Hematopoietic multipotent progenitor cell treated with erythropoietin and hydrocortisone succinate and interleukin-3 and kit ligand, for 6 days (in vitro differentiated cells): ENCODE data around the gene PTPN9.
A peak's percentile ranks its signal among the peaks of the same experiment; 100 is the strongest.
"Not testable (repeated sequence)": the region's sequence is repeated elsewhere in the genome, so short reads cannot be mapped to it uniquely, and the experiment has no call there.

ENCODE experiments used
- DNase-seq: peaks from one replicate; pipeline ENCODE4 v3.0.0-alpha.2; 2015

Gene PTPN9

DNA sequence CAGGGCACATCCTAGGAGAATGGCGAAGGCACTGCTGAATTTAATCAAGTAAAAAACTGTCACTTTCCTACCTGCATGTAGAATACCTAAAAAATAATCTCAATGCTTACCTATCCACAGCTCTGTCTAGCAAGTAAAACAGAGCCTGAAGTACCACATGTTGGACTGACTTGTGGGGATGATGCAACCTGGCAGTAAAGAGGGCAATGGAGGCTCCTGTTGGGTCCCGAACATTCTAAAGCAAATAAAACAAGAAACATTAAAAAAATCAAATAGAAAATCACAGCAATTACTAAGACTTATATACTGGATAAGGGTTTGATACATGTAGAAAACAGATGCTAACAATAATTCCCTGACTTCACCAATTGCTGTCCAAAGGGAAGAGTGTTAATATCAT, 56.1 kb downstream of the PTPN9 start:
- no peak for DNase-seq

DNA sequence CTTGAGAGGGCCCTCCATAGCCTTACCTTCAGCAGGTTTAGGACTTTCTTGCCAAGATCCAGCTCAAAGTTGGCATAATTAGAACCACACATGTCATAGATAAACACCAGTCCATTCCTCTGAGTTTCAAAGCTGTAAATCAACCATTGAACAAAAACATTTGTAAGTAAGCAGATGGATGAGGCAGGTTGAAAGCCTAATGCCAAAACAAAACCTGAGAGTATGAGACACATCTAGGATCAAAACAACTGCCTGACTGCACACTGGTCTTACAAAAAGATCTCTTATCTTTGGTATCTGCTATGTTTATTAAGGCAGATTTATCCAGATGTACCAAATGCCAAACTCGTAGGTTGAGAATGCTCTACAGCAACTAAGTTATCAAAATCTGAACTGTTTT, 61.9 kb downstream of the PTPN9 start:
- no peak for DNase-seq

DNA sequence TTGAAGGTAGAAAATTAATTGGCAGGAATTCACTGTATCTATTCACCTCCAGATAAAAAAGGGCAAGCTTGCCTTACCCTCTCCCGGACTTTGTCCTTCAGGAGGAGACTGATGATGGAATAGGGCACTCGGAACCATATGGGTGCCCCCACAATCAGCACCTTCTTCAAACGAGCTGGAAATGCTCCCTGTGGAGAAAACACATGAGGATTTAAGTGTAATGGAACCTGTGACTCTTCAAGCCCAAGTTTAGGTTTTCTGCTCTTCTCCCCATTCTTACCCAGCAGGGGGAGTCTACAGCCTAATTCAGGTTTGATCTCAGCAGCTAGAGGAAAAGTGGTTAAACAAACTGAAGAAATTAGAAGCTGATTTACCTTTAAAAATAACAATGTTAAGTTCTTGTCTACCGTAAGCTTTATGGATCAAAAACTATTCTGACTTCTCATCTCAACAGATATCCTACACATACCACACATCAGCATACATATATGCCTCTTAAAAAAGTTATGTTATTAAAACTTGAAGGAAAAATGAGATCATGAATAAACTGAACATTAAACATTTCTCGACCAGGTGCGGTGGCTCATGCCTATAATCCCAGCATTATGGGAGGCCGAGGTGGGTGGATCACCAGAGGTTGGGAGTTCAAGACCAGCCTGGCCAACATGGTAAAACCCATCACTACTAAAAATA, 70.1 kb downstream of the PTPN9 start:
- peak; percentile 75 for DNase-seq

DNA sequence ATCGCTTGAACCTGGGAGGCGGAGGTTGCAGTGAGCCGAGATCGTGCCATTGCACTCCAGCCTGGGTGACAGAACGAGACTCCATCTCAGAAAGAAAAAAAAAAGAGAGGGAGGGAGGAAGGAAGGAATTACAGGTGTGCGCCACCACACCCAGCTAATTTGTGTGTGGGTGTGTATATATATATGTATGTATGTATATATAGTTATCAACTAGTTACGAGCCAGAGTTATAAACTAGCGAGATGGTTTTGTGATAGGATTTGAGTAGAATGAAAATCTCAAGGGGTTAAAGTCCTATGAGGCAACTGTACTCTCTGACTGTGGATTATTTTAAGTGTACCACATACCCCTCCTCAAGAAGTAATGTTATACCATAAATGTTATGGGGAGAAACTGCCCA, 76.8 kb downstream of the PTPN9 start:
- DNase-seq = no peak

DNA sequence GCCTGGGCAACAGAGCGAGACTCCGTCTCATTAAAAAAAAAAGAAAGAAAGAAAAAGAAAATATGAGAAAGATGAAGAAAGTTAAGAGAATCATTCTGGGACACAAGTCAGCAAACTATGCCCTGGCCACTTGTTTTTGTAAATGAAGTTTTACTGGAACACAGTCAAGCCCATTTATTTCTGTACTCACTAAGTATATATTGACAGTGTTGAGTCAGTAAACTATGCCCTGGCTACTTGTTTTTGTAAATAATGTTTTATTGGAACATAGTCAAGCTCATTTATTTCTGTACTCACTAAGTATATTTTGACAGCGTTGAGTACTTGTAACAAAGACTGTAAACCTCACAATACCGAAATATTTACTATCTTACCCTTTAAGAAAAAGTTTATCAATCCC, 85.4 kb downstream of the PTPN9 start:
- DNase-seq = no peak

DNA sequence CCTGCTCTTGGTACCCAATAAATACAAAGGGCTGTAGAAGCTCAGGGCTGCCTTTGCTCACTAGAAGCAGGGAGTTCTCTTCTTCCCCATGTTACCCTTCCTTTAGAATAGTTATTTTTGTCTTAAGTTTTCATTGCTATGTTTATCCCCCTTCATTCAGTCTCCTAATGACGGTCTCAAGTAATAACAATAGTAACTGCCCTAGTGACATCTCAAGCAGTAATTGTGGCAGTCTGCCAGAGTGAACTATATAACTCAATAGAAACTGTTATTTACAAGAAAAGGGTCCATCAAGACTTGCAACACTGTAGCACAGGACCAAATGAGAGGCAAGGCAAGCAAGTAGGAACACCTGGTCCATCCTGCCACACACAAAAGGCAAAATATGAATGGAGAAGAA, 95.2 kb downstream of the PTPN9 start:
- no peak for DNase-seq

DNA sequence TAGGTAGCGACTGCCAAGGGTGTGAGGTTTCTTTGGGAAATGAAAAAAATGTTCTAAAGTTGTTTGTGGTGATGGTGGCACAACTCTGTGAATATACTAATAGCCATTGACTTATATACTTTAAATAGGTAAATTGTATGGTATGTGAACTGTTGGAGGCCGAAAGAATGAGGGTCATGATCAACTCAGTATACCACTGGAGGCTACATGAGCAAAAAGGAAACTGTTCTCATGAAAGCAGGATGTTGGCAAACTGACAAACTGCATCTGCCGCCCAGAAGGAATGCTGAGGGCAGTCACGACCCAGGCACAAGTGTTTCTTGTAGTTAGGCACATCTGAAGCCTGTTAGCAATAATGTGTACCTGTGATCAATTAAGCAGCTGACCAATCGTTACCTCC, 95.6 kb downstream of the PTPN9 start:
- DNase-seq = not testable (repeated sequence)

DNA sequence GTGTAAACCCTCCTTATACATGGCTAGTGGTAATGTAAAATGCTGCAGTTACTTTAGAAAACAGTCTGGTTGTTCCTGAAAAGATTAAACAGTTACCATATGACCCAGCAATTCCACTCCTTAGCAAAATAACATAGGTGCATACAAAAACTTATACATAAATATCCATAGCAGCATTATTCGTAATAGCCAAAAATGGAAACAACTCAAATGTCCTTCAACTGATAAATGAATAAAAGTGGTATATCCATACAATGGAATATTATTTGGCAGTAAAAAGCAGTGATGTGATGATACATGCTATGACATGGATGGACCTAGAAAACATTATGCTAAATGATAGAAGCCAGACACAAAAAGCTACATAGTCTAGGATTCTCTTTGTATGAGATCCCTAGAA, 96.0 kb downstream of the PTPN9 start:
- DNase-seq = no peak

DNA sequence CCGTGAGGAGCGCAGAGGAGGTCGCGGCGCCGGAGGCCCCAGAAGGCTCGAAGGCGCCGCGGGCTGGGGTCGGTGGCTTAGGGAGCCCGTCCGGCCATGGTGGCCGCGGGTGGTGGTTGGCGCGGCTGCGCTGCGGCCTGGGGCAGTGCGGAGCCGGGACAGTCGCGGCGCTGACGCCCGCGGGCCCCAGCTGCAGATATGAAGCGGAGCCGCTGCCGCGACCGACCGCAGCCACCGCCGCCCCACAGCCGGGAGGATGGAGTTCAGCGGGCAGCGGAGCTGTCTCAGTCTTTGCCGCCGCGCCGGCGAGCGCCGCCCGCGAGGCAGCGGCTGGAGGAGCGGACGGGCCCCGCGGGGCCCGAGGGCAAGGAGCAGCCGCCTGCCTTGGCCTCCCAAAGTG, 98.7 kb downstream of the PTPN9 start:
- DNase-seq = not testable (repeated sequence)

DNA sequence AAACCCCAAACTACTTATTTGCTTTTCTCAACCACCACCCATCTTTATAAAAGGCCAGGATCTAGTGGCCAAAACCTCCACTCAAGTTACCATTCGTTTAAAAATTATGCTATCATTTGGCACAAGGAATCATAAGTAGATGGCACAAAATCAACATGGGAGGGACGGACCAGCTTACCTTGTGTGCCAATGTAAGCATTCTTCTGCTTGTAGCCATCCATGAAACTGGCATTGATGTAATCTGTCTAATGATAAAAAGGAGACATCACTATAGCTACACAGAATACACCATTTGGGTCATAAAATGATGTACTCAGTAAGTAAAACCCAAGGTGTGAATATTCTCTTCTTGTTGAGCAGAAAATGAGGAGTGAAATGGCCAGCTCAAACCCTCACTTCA, 99.4 kb downstream of the PTPN9 start:
- no peak for DNase-seq

DNA sequence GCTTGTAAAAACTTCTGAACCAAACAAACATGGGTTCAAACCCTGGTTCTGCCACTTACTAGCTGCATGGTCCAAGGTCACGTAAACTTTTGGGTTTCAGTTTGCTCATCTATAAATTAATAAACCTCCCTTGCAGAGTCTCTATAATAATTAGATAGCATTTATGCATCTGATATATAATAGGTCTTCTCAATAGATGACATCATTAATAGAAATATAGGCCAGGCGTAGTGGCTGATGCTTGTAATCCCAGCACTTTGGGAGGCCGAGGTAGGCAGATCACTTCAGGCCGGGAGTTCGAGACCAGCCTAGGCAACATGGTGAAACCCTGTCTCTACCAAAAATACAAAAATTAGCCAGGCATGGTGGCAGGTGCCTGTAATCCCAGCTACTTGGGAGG, 102.0 kb downstream of the PTPN9 start:
- DNase-seq = not testable (repeated sequence)

DNA sequence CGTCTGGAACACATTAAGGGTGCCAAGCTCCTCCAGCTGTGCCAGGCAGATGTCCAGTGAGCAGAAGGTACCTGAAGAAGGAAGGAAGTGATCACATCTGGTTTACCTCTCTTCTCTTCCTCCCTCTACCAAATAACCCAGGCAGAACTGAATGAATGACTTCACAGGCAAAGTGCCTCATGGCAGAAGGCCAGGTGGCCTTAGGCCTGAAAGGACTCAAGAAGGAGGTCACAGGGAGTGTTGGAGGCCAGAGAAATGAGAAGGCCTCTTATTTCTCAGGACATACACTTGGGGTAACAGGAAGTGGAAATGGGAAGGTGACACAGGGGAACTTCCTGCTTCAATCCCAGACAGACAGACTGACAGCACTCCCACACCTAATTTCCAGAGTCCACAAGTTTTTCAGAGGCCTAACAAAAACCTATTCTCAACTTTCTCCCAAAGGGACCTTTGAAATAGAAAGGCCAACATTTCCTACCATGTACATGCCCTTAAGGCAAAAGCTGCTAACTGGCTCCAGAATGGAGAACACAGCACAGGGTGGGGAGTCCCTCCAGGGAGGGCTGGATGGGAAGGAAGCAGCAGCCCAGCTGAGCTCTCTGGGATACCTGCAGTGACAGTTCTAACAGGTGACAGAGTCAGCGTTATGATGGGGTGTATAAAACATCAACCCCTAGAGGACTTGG, 110.1 kb downstream of the PTPN9 start:
- no peak for DNase-seq

DNA sequence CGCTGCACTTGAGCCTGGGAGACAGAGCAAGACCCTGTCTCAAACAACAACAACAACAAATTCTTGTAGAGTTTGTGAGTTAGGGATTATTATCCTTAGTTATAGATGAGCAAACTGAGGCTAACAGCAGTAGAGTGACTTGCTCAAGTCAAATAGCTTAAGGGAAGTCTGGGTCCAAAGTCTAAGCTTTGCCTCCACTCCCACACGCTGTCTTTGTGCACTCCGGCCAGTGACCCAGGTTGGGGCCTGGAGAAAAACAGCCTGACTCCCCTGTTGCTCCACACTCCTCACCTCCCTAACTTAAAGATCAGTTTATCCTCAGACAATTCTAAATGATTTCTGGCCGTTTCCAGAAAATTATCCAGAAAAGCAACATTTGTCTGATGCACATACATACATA, 118.5 kb downstream of the PTPN9 start:
- no peak for DNase-seq

DNA sequence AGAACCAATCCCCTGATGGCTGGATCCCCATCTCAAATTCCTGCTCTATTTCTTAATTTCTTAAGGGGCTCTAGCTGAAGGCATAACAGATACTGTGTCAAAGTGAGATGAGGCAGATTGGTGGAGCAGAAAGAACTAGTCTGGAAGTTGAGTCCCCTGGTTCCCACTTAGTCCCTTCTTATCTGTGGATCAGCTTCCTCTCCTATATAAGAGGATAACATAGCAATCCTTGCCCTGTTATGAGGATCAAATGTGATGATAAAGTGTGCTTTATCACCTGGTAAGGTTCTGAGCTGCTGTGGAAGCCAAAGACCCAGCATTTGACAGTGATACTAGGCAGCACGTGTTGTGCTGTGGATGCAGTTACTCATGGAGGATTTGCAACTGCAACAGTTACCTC, 119.5 kb downstream of the PTPN9 start:
- no peak for DNase-seq

DNA sequence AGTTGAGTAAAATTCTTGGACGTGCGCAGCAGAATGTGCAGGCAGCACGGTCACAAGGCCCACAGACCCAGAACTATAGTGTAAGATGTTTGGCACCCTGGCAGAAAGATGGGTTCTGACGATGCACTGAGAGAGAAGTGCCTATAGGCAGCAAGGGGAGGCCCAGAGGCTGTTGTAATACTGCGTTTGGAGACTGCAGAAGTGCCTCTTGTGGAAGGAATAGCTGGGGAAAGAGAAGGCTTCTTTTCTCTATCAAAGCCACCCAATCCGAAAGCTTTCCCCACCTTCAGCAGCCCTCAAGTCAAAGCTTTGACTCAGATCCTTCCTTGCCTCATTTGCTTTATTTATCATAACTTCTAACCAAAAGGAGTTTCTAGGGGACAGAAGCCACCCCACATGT, 122.4 kb downstream of the PTPN9 start:
- DNase-seq = peak; percentile 32

DNA sequence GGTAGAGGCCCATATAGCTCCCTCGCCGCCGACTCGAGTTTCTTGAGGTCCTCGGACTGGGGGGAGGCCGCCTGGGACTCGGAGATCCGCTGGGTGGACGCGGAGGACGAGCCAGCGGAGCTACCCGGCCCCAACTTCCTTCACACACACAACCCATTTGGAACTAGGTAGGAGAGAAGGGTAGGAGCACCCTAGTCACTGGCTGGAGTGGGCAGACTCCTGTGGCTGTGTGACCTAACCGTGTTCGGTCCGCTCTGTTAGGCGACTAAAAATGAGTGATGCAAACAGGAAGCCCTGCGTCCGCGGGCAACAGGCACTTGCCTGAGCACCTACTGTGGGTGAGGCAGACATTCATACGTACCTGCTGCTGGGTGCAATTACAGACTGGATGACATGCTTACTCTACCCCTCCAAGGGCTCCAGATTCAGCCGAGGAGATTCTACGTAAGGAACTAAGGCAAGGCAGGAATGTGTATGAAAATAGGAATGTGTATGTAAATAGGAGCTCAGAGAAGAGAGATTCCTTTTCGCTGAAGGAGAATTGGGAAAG, 123.1 kb downstream of the PTPN9 start:
- peak; percentile 67 for DNase-seq

DNA sequence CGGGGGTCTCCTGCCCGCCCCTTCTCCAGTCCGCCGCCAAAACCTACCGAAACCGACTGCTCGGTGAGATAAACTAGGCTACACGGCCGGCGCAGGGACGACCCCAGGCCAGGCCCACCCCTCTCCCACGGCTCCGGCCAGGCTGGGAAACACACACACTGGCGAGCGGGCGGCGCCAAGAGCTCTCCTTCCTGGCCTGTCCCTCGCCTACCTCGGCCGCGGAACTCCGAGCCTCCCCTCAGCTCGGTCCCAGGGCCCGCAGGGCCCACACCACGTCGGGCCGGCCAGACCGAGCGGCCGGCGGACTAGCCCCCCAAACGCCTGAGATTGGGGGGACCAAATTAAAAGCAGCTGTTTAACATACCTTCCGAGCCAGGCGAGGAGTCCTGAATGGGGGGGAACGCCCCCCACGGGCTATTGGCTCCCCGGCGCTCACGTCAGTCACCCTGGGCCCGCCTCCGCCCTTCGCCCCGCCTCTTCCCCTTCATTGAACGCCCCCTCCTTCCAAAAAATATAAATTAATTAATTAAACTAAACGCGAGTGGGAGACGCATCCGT, 123.6 kb downstream of the PTPN9 start:
- DNase-seq = peak; percentile 96

DNA sequence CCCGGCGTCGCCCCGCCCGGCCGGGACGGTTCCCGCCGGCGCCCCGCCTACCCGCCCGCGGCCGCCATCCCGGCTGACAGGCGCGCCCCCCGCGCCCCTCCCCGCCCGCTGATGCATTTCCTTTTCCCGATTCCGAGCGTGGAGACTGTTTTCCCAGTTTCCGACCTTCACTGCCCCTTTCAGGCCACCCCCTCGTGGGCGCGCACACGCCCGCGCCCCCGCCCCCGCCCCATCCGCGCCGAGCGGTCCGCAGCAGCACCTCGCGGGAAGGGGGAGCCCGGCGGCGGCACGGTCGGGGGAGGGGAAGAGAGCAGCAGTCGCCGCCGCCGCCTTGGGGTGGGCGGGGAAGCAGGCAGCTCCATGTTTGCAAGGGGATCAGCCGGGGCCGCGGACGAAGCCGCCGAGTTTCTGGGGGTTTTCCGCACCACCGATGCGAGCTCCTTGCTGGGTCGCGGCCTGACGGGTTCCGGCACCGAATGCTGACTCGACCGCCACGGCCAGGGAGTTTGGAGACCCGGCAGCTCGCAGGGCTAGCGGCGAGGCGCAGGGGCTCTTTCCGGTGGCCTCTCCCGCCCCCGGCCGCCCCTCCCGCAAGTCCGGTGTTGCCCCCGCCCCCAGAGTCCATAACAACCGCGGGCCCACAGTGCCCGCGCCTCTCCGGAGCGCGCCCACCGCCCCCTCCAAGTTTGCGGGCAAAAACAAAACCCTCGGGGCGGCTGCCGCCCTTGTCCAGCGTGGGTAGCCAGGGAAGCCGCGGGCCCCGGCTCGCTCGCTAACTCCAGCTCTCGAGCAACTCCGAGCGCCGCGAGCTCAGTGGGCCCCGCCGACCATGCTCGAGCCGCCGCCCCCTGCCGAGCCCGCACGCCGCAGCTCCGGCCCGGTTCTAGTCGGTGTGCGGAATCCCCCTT, 124.4 kb downstream of the PTPN9 start:
- peak; percentile 82 for DNase-seq

DNA sequence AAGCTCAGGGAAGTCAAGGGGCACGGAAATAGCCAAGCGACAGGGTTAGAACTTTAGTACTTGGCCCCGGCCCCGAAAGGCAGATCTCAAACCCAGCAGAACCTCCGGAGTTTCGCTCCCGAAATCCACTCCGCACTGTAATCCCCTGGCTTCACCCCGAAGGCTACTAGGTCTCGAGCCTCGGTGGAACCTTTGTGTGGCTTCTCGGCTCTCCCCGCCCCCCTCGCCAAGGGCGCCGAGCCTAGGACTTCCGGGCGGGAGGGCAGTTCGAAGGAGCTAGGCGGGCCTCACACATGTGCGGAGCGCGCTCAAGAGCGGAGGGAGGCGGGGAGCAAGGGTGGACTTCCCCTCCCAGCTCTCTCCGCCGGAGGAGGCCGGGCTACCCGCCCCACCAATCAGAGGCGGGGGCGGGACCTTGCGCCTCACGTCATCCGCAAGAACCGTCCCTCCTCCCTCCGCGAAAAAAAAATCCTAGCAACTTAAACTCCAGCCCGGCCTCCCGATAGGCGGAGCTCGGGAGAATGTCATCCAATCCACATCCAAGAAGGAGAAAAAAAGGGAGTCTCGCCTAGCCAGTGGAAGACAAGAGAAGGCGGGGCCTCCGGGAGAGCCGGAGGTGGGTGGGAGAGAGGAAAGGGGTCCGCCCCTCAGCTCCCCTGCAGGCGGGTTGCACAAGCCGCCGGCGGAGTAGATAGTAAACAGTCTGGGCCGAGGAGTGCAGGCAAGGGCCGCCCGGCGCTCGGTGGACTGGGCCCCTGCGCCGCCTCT, 125.2 kb downstream of the PTPN9 start:
- DNase-seq = peak; percentile 100

DNA sequence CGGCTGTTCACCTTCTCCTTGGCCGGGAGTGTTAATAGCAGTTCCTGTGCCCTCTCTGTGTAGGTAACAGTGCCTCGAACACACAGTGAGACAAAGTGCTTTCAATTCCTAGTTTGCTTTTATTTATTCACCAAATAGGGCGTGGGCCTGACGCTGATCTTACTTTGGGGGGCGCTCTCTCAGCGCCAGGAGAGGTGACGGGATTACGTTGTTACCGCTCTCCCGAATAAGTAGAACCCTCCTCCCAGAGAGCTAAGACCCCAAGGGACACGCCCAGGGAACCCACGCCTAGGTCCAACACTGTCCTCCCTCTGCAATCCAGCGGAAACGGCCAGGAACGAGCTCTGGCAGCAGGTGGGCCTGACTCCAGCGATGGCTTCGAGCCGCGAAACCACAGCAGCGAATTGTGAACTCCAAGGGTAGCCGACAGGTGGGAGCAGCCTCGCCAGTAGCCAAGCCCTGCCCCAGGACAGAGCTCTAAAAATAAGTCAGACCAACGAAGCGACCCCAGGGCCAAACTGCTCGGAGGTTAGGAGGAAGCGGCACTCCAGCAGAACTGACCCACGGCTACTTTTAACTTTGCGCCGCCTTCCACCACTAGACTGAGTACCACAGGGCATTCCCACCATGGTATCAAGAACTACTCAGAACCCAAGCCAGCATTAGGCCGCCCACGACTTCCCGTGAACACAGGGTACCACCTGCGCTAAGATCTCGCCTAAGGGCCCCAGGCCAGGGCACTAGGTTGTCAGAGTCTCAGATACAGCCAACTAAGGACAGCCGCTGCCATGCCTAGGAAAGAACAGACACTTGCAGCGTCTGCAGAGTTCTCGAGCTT, 126.0 kb downstream of the PTPN9 start:
- DNase-seq = peak; percentile 81

DNA sequence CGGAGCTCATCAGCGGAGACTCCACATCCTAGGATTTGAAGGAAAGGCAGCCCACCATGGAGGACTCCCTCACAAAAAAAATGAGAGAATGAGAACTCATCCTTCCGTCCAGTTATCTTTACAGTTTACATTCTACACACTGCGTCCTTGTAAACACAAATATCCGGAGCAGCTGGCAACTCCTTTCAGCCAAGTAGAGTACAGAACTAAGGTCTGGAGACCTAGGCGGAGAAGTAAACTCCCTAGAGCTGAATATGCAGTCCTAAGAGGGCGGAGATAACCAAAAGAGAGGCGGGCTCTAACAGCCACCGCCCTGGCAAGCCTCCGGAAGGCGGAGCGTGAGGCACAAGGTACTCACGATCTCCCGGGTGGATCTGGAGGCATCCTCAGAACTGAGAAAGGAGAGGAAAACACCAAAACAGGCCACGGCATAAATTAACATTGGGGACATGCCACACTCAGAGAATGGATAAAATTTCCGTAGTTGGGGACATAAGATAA, 126.7 kb downstream of the PTPN9 start:
- peak; percentile 97 for DNase-seq
